ENCODE data around the gene PPP2CA.
"Not testable (repeated sequence)": the region's sequence is repeated elsewhere in the genome, so short reads cannot be mapped to it uniquely, and the experiment has no call there.

The PPP2CA gene

DNA sequence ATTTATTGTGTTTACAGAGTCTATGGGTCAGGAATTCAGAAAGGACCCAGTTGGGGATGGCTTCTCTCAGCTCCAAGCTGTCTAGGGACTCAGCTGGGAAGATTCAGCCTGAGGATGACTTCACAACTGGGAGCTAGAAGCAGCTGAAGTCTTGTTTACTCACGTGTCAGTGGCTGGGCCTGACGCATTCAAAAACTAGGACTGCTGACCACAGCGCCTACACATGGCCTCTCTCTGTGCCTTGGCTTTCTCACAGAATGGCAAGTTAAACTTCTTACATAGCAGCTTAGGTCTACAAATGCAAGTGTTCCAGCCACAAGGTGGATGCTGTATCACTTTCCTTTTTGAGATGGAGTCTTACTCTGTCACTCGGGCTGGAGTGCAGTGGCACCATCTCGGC, 16.3 kb upstream of the PPP2CA start:
- no peak for DNase-seq

DNA sequence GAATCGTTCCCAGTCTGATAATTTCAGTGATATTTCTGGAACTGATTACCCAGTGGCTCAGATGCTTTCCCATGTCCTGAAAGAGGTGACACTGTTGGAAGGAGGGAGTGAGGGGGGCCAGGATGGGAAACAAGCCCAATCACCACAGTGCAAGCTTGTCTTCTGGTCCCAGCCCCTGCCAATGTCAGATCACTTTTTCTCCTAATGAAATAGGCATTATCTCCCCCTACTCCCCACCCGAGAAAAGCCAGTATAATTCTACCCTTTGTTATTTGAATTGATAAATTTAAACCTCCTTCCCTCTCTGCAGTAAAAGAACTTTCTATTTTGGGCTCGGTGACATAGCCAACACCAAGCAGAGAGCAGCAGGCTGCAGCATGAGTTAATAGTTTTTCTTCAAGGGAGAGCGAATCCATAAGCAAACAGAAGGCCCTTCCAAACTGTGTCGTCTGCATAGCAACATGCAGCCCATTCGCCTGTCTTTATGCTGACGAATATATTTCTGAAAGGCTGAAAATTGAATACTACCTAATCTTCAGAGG, 14.6 kb upstream of the PPP2CA start:
- DNase-seq, result no peak

DNA sequence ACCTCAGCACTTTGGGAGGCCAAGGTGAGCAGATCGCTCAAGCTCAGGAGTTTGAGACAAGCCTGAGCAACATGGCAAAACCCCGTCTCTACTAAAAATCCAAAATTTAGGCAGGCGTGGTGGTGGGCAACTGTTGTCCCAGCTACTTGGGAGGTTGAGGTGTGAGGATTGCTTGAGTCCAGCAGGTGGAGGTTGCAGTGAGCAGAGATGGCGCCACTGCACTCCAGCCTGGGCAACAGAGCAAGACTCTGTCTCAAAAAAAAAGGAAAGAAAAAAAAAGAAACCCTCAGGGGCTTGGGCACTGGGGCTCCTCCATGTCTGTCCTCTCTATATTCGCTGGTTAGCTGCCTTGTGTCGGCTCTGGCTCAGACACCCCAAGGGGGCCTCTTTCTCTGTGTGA, 10.9 kb upstream of the PPP2CA start:
- no peak for DNase-seq

GRCh38 chr5:134236318-134236717, 10.4 kb upstream of the PPP2CA start:
- DNase-seq, result no peak

- no peak for DNase-seq
These were observed 2.8 kb upstream of the PPP2CA start for GRCh38 chr5:134228624-134229023.

- no peak for DNase-seq
These were observed 1.9 kb upstream of the PPP2CA start for GRCh38 chr5:134227776-134228175.

GRCh38 chr5:134227259-134227658, 1.4 kb upstream of the PPP2CA start:
- DNase-seq, result no peak

- peak; percentile 18 for DNase-seq
These were observed 744 bp upstream of the PPP2CA start for GRCh38 chr5:134226441-134227192.

DNA sequence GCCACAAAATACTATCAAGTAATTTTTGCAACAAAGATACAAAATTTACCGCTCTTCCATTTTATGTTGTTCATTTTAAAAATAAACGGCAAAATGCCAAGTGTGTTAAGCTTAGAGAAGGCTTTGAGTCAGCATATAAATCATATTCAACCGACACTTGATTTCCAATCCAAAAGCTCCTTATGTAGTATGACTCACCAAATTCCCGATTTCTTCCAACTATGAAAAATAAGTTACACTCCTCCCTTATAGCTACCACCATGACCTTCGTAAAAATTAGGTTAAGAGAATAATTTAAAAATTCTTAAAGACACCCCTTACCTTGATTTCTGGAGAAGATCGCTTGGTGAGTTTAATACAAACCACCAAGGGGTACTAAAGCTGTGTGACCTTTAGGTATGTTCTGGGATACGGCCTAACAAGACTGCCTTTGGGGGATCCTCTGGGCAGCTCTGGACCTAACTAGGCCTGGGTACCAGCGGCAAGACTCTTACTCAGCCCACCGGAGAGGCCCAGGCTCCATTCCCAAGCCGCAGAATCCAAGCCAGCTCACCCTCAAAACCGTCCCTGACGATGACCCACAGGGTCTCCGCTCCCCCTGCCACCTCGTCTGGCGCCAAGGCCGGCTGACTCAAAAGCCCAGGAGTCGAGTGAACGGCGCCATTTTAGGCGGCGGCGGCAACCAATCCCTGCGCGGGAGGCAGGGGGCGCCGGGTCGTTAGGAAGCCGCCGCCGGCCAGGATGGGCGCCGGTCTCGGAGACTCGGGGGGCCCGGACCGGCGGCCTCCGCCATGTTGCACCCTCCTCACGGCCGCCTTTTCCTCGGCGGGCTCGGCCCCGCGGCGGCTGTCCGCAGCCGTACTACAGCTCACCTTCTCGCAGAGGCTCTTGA, 739 bp downstream of the PPP2CA start:
- DNase-seq, result peak; percentile 67

GRCh38 chr5:134223406-134224248, 2.2 kb downstream of the PPP2CA start:
- no peak for DNase-seq

GRCh38 chr5:134221690-134222089, 4.2 kb downstream of the PPP2CA start:
- not testable (repeated sequence) for DNase-seq

- no peak for DNase-seq
These were observed 10.1 kb downstream of the PPP2CA start for GRCh38 chr5:134215757-134216156.

- DNase-seq, result not testable (repeated sequence)
These were observed 14.4 kb downstream of the PPP2CA start for GRCh38 chr5:134211263-134212031.

DNA sequence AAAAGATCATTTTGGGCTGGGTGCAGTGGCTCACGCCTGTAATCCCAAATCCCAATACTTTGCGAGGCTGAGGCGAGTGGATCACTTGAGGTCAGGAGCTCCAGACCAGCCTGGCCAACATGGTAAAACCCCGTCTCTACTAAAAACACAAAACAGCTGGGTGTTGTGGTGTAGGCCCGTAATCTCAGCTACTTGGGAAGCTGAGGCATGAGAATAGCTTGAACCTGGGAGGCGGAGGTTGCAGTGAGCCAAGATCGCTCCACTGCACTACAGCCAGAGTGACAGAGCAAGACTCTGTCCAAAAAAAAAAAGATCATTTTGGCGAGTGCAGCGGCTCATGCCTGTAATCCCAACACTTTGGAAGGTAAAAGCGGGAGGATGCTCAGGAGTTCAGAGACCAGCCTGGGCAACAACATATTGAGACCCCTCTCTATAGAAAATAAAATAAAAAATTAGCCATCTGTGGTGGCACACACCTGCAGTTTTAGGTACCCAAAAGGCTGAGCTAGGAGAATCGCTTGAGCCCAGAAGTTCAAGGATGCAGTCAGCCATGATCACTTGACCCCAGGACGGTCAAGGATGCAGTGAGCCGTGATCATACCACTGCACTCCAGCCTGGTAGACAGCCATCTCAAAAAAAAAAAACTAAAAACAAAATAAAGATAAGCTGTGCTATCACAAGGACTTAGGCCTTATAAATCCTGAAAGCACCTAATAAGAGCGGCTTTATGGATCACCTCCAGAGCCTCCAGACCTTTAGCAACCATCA, 16.2 kb downstream of the PPP2CA start:
- no peak for DNase-seq

- no peak for DNase-seq
These were observed 18.2 kb downstream of the PPP2CA start for GRCh38 chr5:134207696-134208095.

GRCh38 chr5:134206627-134207160, 19.2 kb downstream of the PPP2CA start:
- DNase-seq, result no peak

GRCh38 chr5:134204575-134204974, 21.3 kb downstream of the PPP2CA start:
- DNase-seq, result no peak

- DNase-seq, result no peak
These were observed 22.2 kb downstream of the PPP2CA start for GRCh38 chr5:134203630-134204029.

GRCh38 chr5:134195666-134196065, 30.2 kb downstream of the PPP2CA start:
- DNase-seq, result no peak

- no peak for DNase-seq
These were observed 36.8 kb downstream of the PPP2CA start for GRCh38 chr5:134189031-134189430.

DNA sequence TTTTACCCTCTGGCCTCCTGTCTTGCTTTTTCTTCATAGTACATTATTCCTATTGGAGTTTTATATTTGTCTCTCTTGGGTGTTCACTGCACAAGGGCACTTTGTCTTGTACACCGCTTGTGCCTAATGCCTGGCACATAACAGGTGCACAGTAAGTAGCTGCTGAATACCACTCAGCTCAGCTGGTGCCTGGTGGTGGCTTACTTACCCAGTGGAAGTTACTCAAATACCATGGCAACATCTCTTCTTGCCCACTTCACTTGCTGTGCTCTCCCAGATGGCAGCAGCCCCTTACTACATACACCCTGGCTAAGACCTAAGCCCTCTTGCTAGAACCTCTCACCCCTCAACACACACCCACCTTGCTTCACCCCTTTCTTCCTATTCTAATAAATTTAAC, 37.8 kb downstream of the PPP2CA start:
- DNase-seq, result no peak

Measured in activated CD4-positive, alpha-beta T cell treated with anti-CD3 and anti-CD28 coated beads, Interleukin-2, amount 50 U/mL, for 16 hours (primary cell).